T-helper 2 cell (primary cell): ENCODE measurements around the gene ARHGAP30.
A peak's percentile ranks its signal among the peaks of the same experiment; 100 is the strongest.
"Not testable (repeated sequence)": the region's sequence is repeated elsewhere in the genome, so short reads cannot be mapped to it uniquely, and the experiment has no call there.

Source experiments
- DNase-seq, 5 experiments: peaks; one replicate each; pipeline versions ENCODE4 v3.0.0 to v3.0.0-alpha.2; 2012 to 2022
- total RNA-seq, 2 donors: gene quantifications; one replicate each; lab custom pipeline; 2026; lab: John Stamatoyannopoulos, UW

The ARHGAP30 gene, protein sequence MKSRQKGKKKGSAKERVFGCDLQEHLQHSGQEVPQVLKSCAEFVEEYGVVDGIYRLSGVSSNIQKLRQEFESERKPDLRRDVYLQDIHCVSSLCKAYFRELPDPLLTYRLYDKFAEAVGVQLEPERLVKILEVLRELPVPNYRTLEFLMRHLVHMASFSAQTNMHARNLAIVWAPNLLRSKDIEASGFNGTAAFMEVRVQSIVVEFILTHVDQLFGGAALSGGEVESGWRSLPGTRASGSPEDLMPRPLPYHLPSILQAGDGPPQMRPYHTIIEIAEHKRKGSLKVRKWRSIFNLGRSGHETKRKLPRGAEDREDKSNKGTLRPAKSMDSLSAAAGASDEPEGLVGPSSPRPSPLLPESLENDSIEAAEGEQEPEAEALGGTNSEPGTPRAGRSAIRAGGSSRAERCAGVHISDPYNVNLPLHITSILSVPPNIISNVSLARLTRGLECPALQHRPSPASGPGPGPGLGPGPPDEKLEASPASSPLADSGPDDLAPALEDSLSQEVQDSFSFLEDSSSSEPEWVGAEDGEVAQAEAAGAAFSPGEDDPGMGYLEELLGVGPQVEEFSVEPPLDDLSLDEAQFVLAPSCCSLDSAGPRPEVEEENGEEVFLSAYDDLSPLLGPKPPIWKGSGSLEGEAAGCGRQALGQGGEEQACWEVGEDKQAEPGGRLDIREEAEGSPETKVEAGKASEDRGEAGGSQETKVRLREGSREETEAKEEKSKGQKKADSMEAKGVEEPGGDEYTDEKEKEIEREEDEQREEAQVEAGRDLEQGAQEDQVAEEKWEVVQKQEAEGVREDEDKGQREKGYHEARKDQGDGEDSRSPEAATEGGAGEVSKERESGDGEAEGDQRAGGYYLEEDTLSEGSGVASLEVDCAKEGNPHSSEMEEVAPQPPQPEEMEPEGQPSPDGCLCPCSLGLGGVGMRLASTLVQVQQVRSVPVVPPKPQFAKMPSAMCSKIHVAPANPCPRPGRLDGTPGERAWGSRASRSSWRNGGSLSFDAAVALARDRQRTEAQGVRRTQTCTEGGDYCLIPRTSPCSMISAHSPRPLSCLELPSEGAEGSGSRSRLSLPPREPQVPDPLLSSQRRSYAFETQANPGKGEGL
- 176 to 368 reads per million in 2 donors for total RNA-seq

DNA sequence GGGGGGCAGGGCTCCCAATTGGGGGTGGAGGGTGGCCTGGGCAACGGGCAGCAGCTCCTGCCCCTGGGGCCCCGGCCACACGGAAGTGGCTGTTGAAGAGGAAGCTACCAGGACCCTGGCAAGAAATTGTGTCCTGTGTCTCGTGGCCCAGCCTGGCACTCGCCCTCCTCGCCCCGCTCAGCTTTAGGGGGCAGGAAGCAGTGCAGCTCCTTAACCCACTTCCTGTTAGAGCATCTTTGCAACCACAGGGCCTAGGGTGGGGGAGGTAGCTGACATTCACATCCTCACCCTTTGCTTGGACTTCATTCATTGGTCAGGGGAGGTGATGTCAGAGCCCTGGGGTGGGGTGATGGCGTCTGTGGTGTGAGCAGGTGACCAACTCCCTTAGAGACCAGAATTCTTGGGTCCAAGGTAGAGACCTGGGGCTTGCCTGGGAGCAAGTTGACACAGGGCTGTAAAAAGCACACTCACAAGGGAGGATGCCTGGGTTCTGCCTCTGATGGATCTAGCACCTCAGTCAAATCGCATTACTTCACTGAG, at the start of gene ARHGAP30:
Gene ARHGAP30, minus strand, starts transcription at position 161 of the 540 bp plus-strand sequence. CDS start 267 bp downstream, outside the sequence.
- peak; percentile 39 to 99 (median 72) for DNase-seq

DNA sequence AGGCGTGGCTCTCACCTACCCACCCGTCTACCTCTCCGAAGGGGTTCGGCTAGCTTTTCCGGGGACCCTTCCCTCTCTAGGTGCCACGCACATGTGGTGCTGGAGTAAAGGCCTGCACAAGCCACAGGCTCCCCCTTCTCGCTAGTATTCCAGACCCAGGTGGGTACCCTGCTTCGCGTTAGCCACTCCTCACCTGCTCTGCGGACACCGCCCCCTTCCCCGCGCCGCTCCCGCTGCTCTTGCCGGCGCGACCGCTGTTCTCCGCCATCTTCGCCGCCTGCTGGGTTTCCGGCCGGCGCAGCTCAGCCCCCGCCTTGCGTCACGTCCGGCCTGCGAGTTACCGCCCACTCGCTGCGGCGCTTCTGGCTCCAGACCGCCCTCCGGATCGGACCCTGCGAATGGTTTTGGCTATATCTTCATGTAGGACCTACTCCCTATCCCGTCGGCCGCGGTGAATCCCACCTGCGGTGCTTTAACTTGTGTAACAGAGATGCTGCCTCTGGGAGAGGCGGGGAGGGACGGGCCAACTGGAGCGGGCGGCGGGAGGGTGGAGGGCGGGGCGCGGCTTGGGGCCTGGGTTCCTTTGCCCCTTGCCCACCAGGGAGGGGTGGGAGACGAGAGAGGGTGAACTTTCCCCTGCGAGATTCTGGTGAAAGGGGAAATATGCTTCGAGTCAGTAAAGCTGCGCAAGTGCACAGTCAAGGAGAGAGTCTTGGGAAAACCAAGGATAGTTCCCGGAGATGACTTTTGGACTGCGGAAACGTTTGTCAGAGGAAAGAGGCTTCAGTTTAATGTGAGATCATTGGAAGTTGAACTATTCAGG, 48.3 kb upstream of the ARHGAP30 start, which contains the start of the genes NIT1 and PFDN2:
Gene NIT1, plus strand, starts transcription at position 347 of the 823 bp plus-strand sequence. Its CDS starts 72 bp downstream, at position 419.
Gene PFDN2, minus strand, starts transcription at position 279 of the 823 bp plus-strand sequence. Its CDS starts 11 bp downstream, at position 268.
- DNase-seq = peak; percentile 70 to 89 (median 79)

- DNase-seq = not testable (repeated sequence)
Observed at GRCh38 chr1:161115961-161116360, 46.3 kb upstream of the ARHGAP30 start.

DNA sequence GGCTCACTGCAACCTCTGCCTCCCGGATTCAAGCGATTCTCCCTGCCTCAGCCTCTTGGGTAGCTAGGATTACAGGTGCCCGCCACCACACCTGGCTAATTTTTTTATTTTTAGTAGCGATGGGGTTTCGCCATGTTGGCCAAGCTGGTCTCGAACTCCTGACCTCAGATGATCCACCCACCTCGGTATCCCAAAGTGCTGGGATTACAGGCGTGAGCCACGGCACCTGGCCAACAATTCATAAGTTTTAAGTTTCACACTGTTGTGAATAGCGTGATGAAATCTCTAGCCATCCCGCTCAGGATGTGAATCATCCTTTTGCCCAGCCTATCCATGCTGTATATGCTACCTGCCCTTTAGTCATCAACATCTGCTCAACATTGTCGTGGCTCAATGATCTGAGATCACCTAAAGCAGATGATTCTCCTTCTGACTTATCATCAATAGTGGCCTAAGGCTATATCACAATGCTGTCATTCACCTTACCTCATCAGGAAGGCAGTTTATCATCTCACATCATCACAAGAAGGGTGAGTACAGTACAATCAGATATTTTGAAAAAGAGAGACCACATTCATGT, 45.5 kb upstream of the ARHGAP30 start:
- DNase-seq = peak in 1 of 5 experiments; percentile 38

GRCh38 chr1:161114556-161114955, 44.9 kb upstream of the ARHGAP30 start:
- no peak for DNase-seq

- DNase-seq = no peak
Observed at GRCh38 chr1:161113915-161114314, 44.2 kb upstream of the ARHGAP30 start.

GRCh38 chr1:161111527-161111926, 41.8 kb upstream of the ARHGAP30 start:
- no peak for DNase-seq

GRCh38 chr1:161111117-161111516, 41.4 kb upstream of the ARHGAP30 start:
- no peak for DNase-seq

GRCh38 chr1:161106431-161106830, 36.7 kb upstream of the ARHGAP30 start:
- DNase-seq = no peak

- no peak for DNase-seq
Observed at GRCh38 chr1:161100556-161100955, 30.9 kb upstream of the ARHGAP30 start.

GRCh38 chr1:161099090-161099802, 29.6 kb upstream of the ARHGAP30 start:
- DNase-seq = no peak

DNA sequence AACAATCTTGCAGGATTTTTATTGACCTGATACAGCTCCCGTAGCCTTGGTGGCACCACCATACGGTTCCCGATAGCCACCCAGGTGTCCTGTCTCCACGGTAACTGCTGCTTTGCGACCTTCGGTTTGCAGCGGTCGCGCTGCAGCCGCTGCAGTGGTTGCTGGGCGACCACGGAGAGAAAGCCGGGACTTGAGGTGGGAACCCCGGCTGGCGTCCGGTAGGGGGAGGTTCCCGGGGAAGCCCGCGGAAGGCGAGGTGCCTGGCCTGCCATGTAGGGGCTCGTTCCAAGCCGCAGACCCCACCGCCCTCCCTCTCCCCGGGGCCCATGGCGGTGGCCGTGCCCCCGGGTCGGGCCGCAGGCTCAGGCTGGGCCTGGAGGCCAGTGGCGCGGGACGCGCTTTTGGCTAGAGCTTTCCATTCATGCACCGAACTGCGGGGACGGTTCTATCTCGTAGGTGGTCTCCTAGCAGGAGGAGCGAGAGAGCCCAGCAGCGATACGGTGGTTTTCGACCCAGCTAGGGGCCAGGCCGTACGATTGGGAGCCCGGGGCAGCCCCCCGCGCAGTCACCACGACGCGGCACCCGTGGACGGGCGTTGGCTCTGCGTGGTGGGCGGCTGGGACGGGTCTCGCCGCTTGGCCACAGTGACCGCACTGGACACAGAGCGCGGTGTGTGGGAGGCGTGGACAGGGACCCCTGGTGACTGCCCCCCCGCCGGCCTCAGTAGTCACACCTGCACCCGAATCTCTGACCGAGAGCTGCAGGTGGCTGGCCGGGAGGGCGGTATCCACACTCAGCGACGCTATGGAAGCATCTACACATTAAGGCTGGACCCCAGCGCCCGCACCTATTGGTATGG, 28.7 kb upstream of the ARHGAP30 start, which contains the start of gene KLHDC9:
Gene KLHDC9, plus strand, starts transcription at position 152 of the 859 bp plus-strand sequence. Its CDS starts 175 bp downstream, at position 327.
- peak; percentile 38 to 91 (median 57) for DNase-seq

- no peak for DNase-seq
Observed at GRCh38 chr1:161096530-161096929, 26.8 kb upstream of the ARHGAP30 start.

DNA sequence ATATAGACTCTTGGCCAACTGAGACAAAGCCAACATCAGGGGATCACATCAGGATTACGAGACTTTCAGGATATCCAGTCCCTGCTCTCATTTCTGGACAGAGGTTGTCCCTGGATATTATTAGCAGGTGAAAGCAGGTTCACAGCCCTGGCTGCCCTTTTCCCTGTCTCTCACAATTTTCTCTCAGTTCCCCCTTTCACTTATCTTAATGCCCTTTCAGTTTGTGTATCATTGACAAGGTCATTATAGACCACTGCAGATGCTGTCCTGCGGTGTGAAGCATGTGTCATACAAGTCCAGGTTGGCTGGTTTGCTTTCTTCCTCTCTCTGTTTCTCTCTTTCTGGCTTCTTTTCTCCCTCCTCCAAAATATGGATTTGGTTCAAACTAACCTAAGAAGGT, 26.3 kb upstream of the ARHGAP30 start:
- no peak for DNase-seq

GRCh38 chr1:161095230-161095629, 25.5 kb upstream of the ARHGAP30 start:
- DNase-seq = no peak

DNA sequence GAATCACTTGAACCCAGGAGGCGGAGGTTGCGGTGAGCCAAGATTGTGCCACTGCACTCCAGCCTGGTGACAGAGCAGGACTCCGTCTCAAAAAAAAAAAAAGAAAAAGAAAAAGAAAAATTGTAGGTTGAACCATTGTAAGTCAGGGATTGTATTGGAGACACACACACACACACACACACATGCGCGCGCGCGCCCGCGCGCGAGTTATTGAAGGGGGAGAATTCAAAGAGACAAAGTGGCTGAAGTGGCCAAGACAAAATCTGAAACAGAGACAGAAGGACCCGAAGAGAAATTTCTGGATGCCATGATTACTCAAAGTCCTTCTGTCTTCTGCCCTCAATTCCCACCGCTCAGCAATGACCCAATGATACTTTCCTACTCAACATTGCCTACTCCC, 24.8 kb upstream of the ARHGAP30 start:
- no peak for DNase-seq

DNA sequence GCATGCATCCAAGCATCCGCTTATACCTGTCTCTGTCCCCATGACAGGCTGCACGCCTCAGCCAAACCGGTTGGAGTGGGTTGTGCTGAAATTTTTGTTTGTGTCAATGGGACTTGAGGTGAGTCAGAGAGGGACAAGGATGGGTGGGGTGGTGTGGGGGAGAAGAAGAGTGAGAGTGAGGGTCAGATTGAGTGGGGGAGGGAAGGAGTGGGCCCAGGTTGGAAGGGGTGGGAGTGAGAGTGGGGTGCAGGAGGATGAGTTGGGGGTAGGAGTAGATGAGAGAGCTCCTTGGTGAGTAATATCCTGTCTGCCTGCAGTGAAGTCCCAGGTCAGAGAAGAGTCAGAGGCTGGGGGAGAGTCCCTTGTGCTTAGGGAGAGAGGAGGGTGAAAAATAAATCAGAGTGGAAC, 22.9 kb upstream of the ARHGAP30 start:
- DNase-seq = peak in 1 of 5 experiments; percentile 24

DNA sequence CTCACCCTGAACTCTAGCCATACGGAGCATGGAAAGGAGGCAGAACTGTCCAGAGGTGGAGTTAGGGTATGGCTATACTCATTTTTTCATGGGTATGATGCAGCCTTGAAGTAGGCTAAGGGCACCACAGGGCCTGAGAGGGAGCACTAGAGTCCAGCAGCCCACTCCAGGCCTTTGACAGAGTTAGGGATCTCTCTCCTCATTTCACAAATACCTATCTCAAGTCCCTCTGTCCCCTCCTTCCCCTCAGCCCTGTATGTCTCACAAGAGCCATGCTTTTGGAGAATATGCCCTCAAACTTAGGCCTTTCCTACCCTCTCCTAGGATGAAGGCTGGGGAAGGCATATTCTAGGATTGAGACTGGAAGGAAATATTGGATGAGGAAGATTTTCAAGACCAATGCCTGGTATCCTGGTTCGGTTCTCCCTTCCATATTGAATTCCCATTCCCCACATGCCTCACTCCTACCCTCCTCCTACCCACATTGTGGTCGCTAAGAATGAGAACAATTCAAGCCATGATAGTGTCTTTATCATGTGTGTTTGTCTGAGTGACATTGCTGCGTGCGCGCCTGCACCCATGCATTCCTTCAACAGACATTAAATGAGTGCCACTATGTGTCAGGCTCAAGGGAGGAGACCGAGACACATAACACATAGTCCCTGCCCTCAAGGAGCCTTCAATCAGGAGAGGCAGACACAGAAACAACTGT, 22.3 kb upstream of the ARHGAP30 start:
- DNase-seq = no peak
